ENCODE results near the gene ACOXL. TPM values are rescaled to one million over a fixed set of nuclear protein-coding genes. Genes with fewer than 3 reads are reported as not detected.

ACOXL gene
- total RNA-seq, 2 experiments from 2014 or later, result 0.14 to 0.56 TPM

GRCh38 chr2:111046670-111047069 is 314.3 kb downstream of the ACOXL start:
- DNase-seq (no peak), ATAC-seq (no peak)
- ChIA-PET POLR2A (no interaction called here), CTCF (no interaction called here)
- peaks cover 3% of the 10 kb centered on the region for H3K36me3 Mint-ChIP-seq (ENCODE audit: low read depth)
- H3K27ac Mint-ChIP-seq, result no peak overlapping the region
- peaks cover 22% of the 10 kb centered on the region for H3K27me3 Mint-ChIP-seq
- peaks cover 59% of the 10 kb centered on the region for H3K4me1 Mint-ChIP-seq (ENCODE audit: low read depth)
- H3K9me3 Mint-ChIP-seq, result peaks cover 13% of the 10 kb centered on the region
- TF ChIP-seq CTCF (IDR thresholded peaks at IDR 0.05), result no peak
- intact Hi-C loops (cut with micrococcal nuclease), result loop anchor here (5.0 kb wide), 1 partner anchor 71 kb away; no protein-coding TSS in a partner anchor
- H3K4me3 Mint-ChIP-seq, result no peak overlapping the region

- Mint-ChIP-seq H3K36me3 (ENCODE audit: low read depth) (peaks cover 3% of the 10 kb centered on the region), H3K4me3 (no peak overlapping the region), H3K27ac (no peak overlapping the region), H3K27me3 (peaks cover 26% of the 10 kb centered on the region), H3K4me1 (ENCODE audit: low read depth) (peaks cover 44% of the 10 kb centered on the region), H3K9me3 (peaks cover 13% of the 10 kb centered on the region)
- DNase-seq, result no peak
- no peak for TF ChIP-seq CTCF (IDR thresholded peaks at IDR 0.05)
- POLR2A ChIA-PET, result interaction anchor here (1.4 kb wide), 2 partner anchors 61 to 68 kb away, joined by 4 to 5 read pairs; no protein-coding TSS in a partner anchor
- no peak for ATAC-seq
- intact Hi-C loops (cut with micrococcal nuclease), result loop anchor here (5.0 kb wide), 1 partner anchor 68 kb away; no protein-coding TSS in a partner anchor
- CTCF ChIA-PET, result interaction anchor here (1.5 to 1.7 kb wide), 3 partner anchors 9 to 236 kb away, joined by 3 to 4 read pairs (median 3); no protein-coding TSS in a partner anchor
These were observed 316.7 kb downstream of the ACOXL start for GRCh38 chr2:111048856-111049768.

DNA sequence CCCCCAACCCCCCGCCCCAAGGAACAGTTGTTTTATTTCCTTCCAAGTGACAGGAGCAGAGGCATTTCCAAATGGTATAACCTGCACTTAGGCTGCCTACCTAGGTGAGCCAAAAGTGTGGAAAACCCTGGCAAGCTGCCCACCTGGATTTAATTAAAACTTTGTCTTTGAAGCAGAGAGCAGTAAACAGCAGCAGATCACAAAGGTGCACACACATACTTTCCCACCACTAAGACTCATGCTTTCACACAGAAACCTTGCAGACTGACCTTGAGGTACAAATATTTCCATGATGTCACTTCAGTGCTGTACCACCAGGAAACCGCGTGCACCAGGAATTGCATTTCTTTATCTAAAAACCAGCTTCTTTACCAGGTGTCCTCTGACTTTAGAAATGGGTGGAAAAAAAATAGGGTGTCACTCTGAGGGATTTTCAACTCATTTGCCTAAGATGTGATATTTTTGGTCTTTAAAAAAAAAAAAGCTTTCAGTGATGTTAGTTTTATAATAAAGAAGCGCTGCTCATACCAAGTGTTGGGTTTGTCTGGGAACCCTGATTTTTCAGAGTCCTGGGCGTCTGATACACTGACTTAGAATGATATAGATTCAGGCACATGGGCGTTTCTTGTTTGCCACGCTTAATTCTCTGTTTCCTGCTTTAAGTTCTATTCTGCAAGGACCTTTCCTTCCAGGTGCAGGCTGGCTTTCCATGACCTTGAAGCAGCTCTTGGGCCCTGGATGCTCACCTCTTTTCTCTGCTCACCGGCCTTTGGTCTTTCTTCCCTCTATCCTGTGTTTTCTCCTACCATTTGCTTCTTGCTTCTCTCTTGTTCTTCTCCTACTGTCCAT is 317.6 kb downstream of the ACOXL start:
- Mint-ChIP-seq H3K4me3 (no peak overlapping the region), H3K27ac (peak overlapping the region; percentile 85), H3K36me3 (ENCODE audit: low read depth) (peaks cover 3% of the 10 kb centered on the region), H3K4me1 (ENCODE audit: low read depth) (peaks cover 47% of the 10 kb centered on the region), H3K9me3 (peaks cover 13% of the 10 kb centered on the region), H3K27me3 (peaks cover 22% of the 10 kb centered on the region)
- no peak for TF ChIP-seq CTCF (IDR thresholded peaks at IDR 0.05)
- DNase-seq (peak; percentile 69), ATAC-seq (peak; percentile 53)
- intact Hi-C loops (cut with micrococcal nuclease), result loop anchor here (5.0 kb wide), 2 partner anchors 67 to 193 kb away; no protein-coding TSS in a partner anchor
- POLR2A ChIA-PET, result interaction anchor here (0.6 to 1.4 kb wide), 5 partner anchors 61 to 383 kb away, joined by 3 to 5 read pairs (median 3); no protein-coding TSS in a partner anchor
- CTCF ChIA-PET, result interaction anchor here (1.5 to 1.7 kb wide), 3 partner anchors 8 to 237 kb away, joined by 3 to 4 read pairs (median 3); no protein-coding TSS in a partner anchor

DNA sequence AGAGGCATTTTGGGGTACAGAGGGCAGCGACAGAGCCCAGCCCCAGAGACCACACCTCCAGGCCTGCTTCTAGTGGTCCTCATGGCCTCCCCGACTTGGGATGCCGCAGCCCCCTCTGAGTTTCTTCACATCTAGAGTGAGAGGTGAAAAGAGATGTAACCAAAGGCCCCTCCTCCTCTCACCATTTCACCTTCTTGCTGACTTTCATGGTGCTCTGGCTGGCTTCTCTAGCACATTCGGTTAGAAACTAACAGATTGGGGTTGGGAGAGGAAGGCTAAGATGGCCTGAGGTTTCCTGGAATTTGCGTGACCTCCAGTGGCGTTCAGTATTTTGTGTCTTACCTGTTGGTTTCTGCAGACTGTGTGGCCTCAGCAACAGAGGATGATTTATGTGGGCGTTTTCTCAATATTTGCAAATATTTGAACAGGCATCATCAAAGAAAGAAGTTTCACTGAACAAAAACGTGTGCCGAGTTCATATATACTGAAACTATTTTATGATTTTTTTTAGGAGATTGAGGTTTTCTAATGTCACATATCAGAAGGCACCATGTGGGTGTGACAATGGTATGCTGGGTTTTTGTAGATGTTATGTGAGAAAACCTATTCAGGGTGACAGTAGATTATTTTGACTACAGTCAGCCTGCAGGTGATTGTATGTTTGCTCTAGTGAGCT is 318.5 kb downstream of the ACOXL start:
- intact Hi-C loops (cut with micrococcal nuclease), result loop anchor here (5.0 kb wide), 1 partner anchor 194 kb away; no protein-coding TSS in a partner anchor
- ATAC-seq, result peak; percentile 46
- Mint-ChIP-seq H3K4me1 (ENCODE audit: low read depth) (peaks cover 52% of the 10 kb centered on the region), H3K36me3 (ENCODE audit: low read depth) (peaks cover 3% of the 10 kb centered on the region), H3K27ac (peak overlapping the region; percentile 85), H3K27me3 (peaks cover 22% of the 10 kb centered on the region), H3K4me3 (peak overlapping the region; percentile 8), H3K9me3 (peaks cover 10% of the 10 kb centered on the region)
- ChIA-PET CTCF (interaction anchor here (1.4 kb wide), 1 partner anchor 16 kb away, joined by 3 read pairs; no protein-coding TSS in a partner anchor), POLR2A (interaction anchor here (0.6 to 1.7 kb wide), 6 partner anchors 21 to 199 kb away, joined by 3 to 6 read pairs (median 3); no protein-coding TSS in a partner anchor)
- DNase-seq, result peak; percentile 40
- no peak for TF ChIP-seq CTCF (IDR thresholded peaks at IDR 0.05)

Measured in activated CD8-positive, alpha-beta T cell treated with anti-CD3 and anti-CD28 coated beads for 36 hours (primary cell).